ENCODE measurements around the gene SAA1.
"Not testable (repeated sequence)": the region's sequence is repeated elsewhere in the genome, so short reads cannot be mapped to it uniquely, and the experiment has no call there.

Gene SAA1

DNA sequence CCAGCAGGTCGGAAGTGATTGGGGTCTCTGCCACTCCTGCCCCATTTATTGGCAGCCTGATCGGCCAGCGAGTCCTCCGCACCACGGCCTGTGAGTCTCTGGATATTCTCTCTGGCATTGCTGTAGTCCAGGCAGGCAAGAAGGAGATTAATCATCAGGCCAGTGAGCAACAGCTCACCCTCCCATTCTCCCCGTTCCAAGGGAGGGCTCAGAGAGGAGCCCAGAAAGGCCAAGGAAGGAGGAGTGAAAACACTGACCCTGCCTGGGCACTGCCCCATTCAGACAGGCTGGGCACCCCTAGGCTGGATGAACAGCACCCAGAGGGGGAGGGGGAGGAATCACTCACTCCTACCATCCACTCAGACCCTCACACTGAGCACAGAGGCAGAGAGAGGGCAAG lies 20.7 kb upstream of the SAA1 start:
- H3K4me1 ChIP-seq (ENCODE audit: insufficient read depth, low read length, severe bottlenecking) = peaks cover 10% of the 10 kb centered on the region
- no peak overlapping the region for H3K4me3 ChIP-seq (ENCODE audit: low read depth, low read length, poor library complexity, severe bottlenecking)
- H3K9me3 ChIP-seq (ENCODE audit: low read length) = no peaks in the 10 kb centered on the region
- H3K9ac ChIP-seq (ENCODE audit: low read length) = no peak overlapping the region
- H3K27ac ChIP-seq (ENCODE audit: low read depth, low read length, poor library complexity, severe bottlenecking) = no peak overlapping the region
- no peaks in the 10 kb centered on the region for H3K27me3 ChIP-seq (ENCODE audit: insufficient read depth, low read length)
- H2AFZ ChIP-seq (ENCODE audit: low read length) = no peak overlapping the region
- no peaks in the 10 kb centered on the region for H3F3A ChIP-seq (ENCODE audit: insufficient read depth, low read length)
- H3K79me2 ChIP-seq (ENCODE audit: insufficient read depth, low read length) = no peaks in the 10 kb centered on the region
- no peak for TF ChIP-seq EZH2 (IDR thresholded peaks at IDR 0.05; ENCODE audit: borderline replicate concordance, low read length)
- TF ChIP-seq, protein P1, sequence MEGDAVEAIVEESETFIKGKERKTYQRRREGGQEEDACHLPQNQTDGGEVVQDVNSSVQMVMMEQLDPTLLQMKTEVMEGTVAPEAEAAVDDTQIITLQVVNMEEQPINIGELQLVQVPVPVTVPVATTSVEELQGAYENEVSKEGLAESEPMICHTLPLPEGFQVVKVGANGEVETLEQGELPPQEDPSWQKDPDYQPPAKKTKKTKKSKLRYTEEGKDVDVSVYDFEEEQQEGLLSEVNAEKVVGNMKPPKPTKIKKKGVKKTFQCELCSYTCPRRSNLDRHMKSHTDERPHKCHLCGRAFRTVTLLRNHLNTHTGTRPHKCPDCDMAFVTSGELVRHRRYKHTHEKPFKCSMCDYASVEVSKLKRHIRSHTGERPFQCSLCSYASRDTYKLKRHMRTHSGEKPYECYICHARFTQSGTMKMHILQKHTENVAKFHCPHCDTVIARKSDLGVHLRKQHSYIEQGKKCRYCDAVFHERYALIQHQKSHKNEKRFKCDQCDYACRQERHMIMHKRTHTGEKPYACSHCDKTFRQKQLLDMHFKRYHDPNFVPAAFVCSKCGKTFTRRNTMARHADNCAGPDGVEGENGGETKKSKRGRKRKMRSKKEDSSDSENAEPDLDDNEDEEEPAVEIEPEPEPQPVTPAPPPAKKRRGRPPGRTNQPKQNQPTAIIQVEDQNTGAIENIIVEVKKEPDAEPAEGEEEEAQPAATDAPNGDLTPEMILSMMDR (IDR thresholded peaks at IDR 0.05; ENCODE audit: low read length) = no peak
- H3K4me2 ChIP-seq (ENCODE audit: low read length) = no peak overlapping the region
- no peaks in the 10 kb centered on the region for H3K9me2 ChIP-seq (ENCODE audit: low read depth, low read length)
- no peaks in the 10 kb centered on the region for H3K36me3 ChIP-seq (ENCODE audit: insufficient read depth, low read length)
- H4K20me1 ChIP-seq (ENCODE audit: insufficient read depth, low read length) = no peaks in the 10 kb centered on the region

DNA sequence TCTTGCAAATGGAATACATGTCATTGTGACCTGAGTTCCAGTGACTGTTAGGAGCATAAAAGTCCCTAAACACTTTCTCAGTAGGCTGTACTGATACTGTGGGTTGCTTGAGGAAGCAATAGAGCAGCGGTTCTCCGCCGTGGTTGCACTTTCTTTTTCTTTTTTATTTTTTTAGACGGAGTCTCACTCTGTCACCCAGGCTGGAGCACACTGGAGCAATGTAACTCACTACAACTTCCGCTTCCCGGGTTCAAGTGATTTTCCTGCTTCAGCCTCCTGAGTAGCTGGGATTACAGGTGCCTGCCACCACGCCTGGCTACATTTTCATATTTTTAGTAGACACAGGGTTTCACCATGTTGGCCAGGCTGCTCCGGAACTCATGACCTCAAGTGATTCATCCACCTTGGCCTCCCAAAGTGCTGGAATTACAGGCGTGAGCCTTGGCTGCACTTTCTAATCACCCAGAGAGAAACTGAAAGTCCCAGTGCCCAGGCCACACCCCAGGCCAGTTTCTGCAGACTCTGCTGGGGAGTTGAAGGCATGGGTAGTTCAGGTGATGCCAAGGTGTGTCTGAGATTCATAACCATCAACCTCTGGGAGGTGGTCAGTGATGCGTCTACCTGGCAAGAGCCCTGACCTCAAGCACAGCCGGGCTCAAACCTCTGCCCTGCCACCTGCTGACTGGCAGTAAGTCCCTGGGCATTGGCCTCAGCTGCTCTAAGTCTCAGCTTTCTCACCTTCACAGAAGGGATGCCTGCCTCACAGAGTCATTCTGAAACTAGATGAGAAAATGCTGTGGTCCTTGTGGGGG lies 19.5 kb upstream of the SAA1 start:
- not testable (repeated sequence) for H3K9ac ChIP-seq (ENCODE audit: low read length); H3K9me3 ChIP-seq (ENCODE audit: low read length); H3F3A ChIP-seq (ENCODE audit: insufficient read depth, low read length); H3K27ac ChIP-seq (ENCODE audit: low read depth, low read length, poor library complexity, severe bottlenecking); H3K9me2 ChIP-seq (ENCODE audit: low read depth, low read length); H3K27me3 ChIP-seq (ENCODE audit: insufficient read depth, low read length); H3K4me3 ChIP-seq (ENCODE audit: low read depth, low read length, poor library complexity, severe bottlenecking); H3K79me2 ChIP-seq (ENCODE audit: insufficient read depth, low read length); H3K36me3 ChIP-seq (ENCODE audit: insufficient read depth, low read length); H2AFZ ChIP-seq (ENCODE audit: low read length); H3K4me1 ChIP-seq (ENCODE audit: insufficient read depth, low read length, severe bottlenecking); H4K20me1 ChIP-seq (ENCODE audit: insufficient read depth, low read length)
- 0 out of 2 replicates have a peak overlapping the region, but pooled peaks have one; percentile 7 for H3K4me2 ChIP-seq (ENCODE audit: low read length)

DNA sequence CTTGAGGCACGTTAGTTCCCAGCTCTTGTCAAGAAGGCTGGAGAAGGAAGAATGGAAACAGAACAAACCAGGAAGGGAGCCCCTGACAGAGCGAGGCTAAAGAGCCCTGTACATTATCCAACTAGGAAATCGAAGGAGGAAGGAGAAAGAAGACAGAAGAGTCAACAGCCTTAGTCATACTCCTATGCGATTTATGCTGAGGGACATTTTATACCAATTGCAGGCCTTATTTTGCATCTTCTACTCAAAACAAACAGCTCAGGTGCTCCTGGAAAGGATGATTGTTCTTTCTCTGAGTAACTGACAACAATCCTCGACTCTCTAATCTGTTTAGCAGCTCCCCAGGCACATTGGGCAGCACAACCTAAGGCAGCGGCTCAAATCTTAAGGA lies 18.9 kb upstream of the SAA1 start:
- H3K9me2 ChIP-seq (ENCODE audit: low read depth, low read length); H3K9ac ChIP-seq (ENCODE audit: low read length); H4K20me1 ChIP-seq (ENCODE audit: insufficient read depth, low read length); H3K4me1 ChIP-seq (ENCODE audit: insufficient read depth, low read length, severe bottlenecking); H3K79me2 ChIP-seq (ENCODE audit: insufficient read depth, low read length); H3K9me3 ChIP-seq (ENCODE audit: low read length); H3K4me2 ChIP-seq (ENCODE audit: low read length); H2AFZ ChIP-seq (ENCODE audit: low read length); H3K27me3 ChIP-seq (ENCODE audit: insufficient read depth, low read length); H3K27ac ChIP-seq (ENCODE audit: low read depth, low read length, poor library complexity, severe bottlenecking); H3F3A ChIP-seq (ENCODE audit: insufficient read depth, low read length); H3K4me3 ChIP-seq (ENCODE audit: low read depth, low read length, poor library complexity, severe bottlenecking); H3K36me3 ChIP-seq (ENCODE audit: insufficient read depth, low read length): not testable (repeated sequence)

GRCh38 chr11:18248561-18248960 lies 17.5 kb upstream of the SAA1 start, which contains the start of gene SAA2:
Gene SAA2, minus strand, starts transcription at chr11:18248668. Its CDS starts 657 bp downstream, at chr11:18248011.
- Histone ChIP-seq H3K27me3 (ENCODE audit: insufficient read depth, low read length) (no peaks in the 10 kb centered on the region), H4K20me1 (ENCODE audit: insufficient read depth, low read length) (no peaks in the 10 kb centered on the region), H3K36me3 (ENCODE audit: insufficient read depth, low read length) (no peaks in the 10 kb centered on the region), H3K4me1 (ENCODE audit: insufficient read depth, low read length, severe bottlenecking) (peaks cover 10% of the 10 kb centered on the region), H2AFZ (ENCODE audit: low read length) (no peak within 1 kb of the TSS), H3K9me3 (ENCODE audit: low read length) (no peaks in the 10 kb centered on the region), H3K79me2 (ENCODE audit: insufficient read depth, low read length) (no peaks in the 10 kb centered on the region), H3K27ac (ENCODE audit: low read depth, low read length, poor library complexity, severe bottlenecking) (no peak within 1 kb of the TSS), H3K4me3 (ENCODE audit: low read depth, low read length, poor library complexity, severe bottlenecking) (no peak within 1 kb of the TSS), H3F3A (ENCODE audit: insufficient read depth, low read length) (no peaks in the 10 kb centered on the region), H3K9ac (ENCODE audit: low read length) (no peak within 1 kb of the TSS), H3K9me2 (ENCODE audit: low read depth, low read length) (no peaks in the 10 kb centered on the region), H3K4me2 (ENCODE audit: low read length) (no peak within 1 kb of the TSS)
- no peak for TF ChIP-seq EZH2 (IDR thresholded peaks at IDR 0.05; ENCODE audit: borderline replicate concordance, low read length)
- TF ChIP-seq, protein P1 (IDR thresholded peaks at IDR 0.05; ENCODE audit: low read length) = no peak

Data from OCI-LY1 (cell line).